ENCODE results near the gene CEP70. TPM values are rescaled to one million over a fixed set of nuclear protein-coding genes. Genes with fewer than 3 reads are reported as not detected.
"Not testable (repeated sequence)": the region's sequence is repeated elsewhere in the genome, so short reads cannot be mapped to it uniquely, and the experiment has no call there.

CEP70 gene
- total RNA-seq, 2 experiments from 2014 or later: 14.5 to 15.9 TPM

DNA sequence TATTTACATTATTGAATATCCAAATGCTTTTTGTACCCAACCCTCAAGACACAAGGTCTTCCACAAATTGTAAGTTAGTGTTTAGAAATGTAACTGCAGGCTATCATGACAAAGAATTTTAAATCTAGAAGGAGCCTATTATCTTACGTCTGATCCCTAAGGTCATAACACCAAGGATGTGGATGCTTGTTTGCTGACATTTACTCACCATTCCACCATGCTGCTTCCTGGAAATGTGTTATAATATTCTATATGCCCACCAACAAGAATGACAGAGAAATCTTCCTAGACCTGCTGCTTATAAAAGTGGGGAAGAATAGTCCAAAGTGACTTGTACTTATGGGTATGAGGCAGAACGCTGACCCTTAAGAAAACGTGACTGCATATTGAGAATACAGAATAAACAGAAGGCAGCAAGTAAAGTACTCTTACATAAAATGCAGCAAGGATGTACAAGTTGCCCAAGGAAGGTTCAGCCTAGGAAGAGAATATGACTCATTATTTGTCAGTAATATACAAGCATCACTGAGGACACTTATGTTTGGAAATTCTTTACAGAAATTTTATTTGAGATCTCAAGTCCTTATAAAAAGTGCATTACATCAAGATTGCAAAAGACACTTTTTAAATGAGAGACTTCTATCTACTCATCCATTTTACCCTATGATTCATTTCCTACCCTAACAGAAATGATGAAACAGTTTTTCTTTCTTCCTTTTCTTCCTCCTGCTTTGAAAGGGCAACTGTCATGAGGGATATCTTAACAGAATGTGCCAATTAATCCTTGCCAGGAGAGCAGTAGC is 100.1 kb downstream of the CEP70 start:
- Mint-ChIP-seq H3K4me1 (peaks cover 6% of the 10 kb centered on the region), H3K27ac (no peak overlapping the region), H3K27me3 (no peaks in the 10 kb centered on the region), H3K36me3 (ENCODE audit: low read depth) (peaks cover 8% of the 10 kb centered on the region), H3K4me3 (no peak overlapping the region), H3K9me3 (peaks cover 5% of the 10 kb centered on the region)
- ChIA-PET CTCF (no interaction called here), POLR2A (no interaction called here)
- DNase-seq: no peak

DNA sequence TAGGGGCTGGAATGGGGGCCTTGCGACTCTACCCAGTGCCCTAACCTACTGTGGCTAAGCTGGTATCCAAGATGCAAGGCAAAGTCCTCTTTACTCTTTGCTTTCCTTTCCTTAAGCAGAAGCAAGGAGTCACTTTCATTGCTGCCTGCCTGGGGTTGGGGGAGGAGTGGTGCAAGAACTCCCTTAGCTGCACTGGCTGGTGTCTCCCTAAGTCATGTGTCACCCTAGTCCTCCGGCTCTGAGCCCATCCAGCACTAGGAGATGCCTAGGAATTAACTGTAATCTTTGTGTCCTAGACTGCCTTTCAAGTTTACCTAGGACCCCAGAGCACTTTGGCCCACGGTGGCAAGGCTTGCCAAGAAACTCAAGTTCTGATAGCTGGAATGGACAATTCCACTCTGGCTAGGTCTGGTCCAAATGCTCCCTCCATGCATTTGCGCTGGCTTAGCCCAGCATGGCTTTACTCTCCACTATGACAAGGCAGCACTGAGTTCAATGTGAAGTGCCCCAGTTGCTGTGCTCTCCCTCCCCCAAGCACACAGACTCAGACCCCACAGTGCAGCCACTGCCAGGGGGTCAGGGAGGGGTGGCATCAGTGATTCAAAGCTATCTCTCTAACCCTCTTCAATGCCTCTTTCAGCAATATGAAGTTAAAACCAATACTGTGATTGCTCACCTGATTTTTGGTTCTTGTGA is 100.9 kb downstream of the CEP70 start:
- CTCF ChIA-PET: no interaction called here

DNA sequence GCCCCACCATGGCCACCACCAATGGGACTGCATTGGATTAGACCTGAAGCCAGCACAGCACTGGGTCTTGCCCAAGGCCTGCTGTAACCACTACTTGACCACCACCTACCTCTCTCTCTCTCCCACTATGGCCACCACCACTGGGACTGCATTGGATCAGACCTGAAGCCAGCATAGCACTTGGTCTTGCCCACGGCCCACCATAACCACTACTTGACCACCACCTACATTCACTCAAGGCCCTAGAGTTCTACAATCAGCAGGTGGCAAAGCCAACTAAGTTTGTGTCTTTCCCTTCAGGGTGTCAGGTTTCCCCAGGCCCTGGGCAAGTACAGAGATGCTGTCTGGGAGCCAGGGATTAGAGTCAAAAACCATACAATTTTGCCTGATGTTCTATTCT is 102.1 kb downstream of the CEP70 start:
- Mint-ChIP-seq H3K27me3 (no peaks in the 10 kb centered on the region), H3K4me1 (peaks cover 6% of the 10 kb centered on the region), H3K9me3 (peaks cover 18% of the 10 kb centered on the region), H3K4me3 (no peak overlapping the region), H3K36me3 (ENCODE audit: low read depth) (peaks cover 11% of the 10 kb centered on the region), H3K27ac (no peak overlapping the region)
- ChIA-PET POLR2A (no interaction called here), CTCF (no interaction called here)
- DNase-seq: no peak

More for the DNA sequence above, 100.9 kb downstream of the CEP70 start:
- no peak overlapping the region for H3K27ac Mint-ChIP-seq
- H3K9me3 Mint-ChIP-seq: peaks cover 8% of the 10 kb centered on the region
- H3K27me3 Mint-ChIP-seq: no peaks in the 10 kb centered on the region
- H3K36me3 Mint-ChIP-seq (ENCODE audit: low read depth): peaks cover 11% of the 10 kb centered on the region
- H3K4me3 Mint-ChIP-seq: no peak overlapping the region
- DNase-seq: no peak
- H3K4me1 Mint-ChIP-seq: peaks cover 6% of the 10 kb centered on the region
- POLR2A ChIA-PET: interaction anchor here (0.7 kb wide), 1 partner anchor 12 kb away, joined by 3 read pairs; no protein-coding TSS in a partner anchor

DNA sequence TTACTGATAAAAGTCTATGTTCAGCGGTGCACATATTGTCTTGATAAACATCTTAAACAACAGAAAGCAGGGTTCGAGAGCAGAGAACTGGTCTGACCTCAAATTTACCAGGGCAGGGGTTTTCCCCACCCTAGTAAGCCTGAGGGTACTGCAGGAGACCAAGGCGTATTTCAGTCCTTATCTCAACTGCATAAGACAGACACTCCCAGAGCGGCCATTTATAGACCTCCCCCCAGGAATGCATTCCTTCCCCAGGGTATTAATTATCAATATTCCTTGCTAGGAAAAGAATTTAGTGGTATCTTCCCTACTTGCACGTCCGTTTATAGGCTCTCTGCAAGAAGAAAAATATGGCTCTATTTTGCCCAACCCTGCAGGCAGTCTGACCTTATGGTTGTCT is 107.5 kb downstream of the CEP70 start:
- H3K27ac Mint-ChIP-seq, H3K27me3 Mint-ChIP-seq, H3K4me3 Mint-ChIP-seq, DNase-seq, POLR2A ChIA-PET, H3K4me1 Mint-ChIP-seq: not testable (repeated sequence)
- Mint-ChIP-seq H3K9me3 (peaks cover 32% of the 10 kb centered on the region), H3K36me3 (ENCODE audit: low read depth) (peaks cover 13% of the 10 kb centered on the region)
- CTCF ChIA-PET: interaction anchor here (1.7 kb wide), 1 partner anchor 429 kb away, joined by 4 read pairs; no protein-coding TSS in a partner anchor

DNA sequence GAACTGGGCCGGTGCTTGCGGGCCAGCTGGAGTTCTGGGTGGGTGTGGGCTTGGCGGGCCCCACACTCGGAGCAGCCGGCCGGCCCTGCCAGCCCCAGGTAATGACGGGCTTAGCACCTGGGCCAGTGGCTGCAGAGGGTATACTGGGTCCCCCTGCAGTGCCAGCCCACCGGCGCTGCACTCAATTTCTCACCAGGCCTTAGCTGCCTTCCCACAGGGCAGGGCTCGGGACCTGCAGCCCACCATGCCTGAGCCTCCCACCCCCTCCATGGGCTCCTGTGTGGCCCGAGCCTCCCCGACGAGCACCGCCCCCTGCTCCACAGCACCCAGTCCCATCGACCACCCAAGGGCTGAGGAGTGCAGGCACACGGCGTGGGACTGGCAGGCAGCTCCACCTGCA is 109.4 kb downstream of the CEP70 start:
- H3K36me3 Mint-ChIP-seq (ENCODE audit: low read depth): peaks cover 13% of the 10 kb centered on the region
- peaks cover 31% of the 10 kb centered on the region for H3K9me3 Mint-ChIP-seq
- H3K4me3 Mint-ChIP-seq, H3K27ac Mint-ChIP-seq, H3K27me3 Mint-ChIP-seq, H3K4me1 Mint-ChIP-seq, POLR2A ChIA-PET, DNase-seq: not testable (repeated sequence)
- CTCF ChIA-PET: interaction anchor here (1.7 kb wide), 1 partner anchor 431 kb away, joined by 4 read pairs; no protein-coding TSS in a partner anchor

DNA sequence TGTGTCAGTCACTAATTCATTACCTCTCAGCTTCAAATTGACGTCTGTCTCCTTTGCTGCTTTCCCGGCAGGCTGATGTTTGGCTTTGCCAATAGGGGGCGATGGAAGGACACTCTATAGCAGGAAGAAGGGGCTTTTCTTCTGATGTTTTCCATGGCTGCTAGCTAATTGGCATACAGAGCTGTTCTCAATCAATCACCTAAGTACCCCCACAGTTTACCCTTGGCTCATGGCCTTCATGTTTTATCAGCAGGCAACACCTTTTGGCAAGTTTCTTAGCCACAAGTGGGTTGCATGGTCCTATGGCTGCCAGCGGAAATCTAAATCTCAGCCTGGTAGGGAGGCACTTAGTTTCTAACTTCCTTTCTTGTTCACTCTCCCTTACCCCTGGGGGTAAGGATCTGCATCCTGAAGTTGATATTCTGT is 114.6 kb downstream of the CEP70 start:
- H3K36me3 Mint-ChIP-seq (ENCODE audit: low read depth): no peaks in the 10 kb centered on the region
- H3K27me3 Mint-ChIP-seq: peaks cover 11% of the 10 kb centered on the region
- ChIA-PET POLR2A (interaction anchor here (0.6 kb wide), 1 partner anchor 375 kb away, joined by 3 read pairs; no protein-coding TSS in a partner anchor), CTCF (interaction anchor here (0.6 to 2.1 kb wide), 7 partner anchors 9 to 475 kb away, joined by 3 to 9 read pairs (median 3); no protein-coding TSS in a partner anchor)
- H3K9me3 Mint-ChIP-seq: no peaks in the 10 kb centered on the region
- DNase-seq: peak; percentile 63
- no peaks in the 10 kb centered on the region for H3K4me1 Mint-ChIP-seq
- H3K4me3 Mint-ChIP-seq: no peak overlapping the region
- no peak overlapping the region for H3K27ac Mint-ChIP-seq

DNA sequence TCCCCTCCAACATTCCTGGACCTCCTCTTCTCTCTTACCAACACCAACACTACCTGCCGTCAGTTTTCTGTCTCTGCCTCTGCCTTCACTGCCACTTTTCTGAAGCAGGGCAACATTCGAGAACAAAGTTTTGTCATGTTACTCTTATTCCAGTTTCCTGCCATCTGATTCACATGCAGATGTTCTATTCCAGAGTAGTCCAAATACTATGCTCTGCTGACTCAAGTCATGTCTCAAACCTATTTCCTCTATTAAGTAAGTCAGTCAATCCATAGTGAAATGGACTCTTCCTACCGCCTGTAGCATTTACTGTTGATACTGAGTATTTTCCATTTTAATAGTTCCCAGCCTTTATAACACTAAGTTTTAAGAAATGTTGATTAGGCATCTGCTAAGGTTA is 116.3 kb downstream of the CEP70 start:
- Mint-ChIP-seq H3K4me1 (no peaks in the 10 kb centered on the region), H3K27ac (no peak overlapping the region), H3K4me3 (no peak overlapping the region), H3K9me3 (no peaks in the 10 kb centered on the region), H3K27me3 (peaks cover 11% of the 10 kb centered on the region), H3K36me3 (ENCODE audit: low read depth) (no peaks in the 10 kb centered on the region)
- ChIA-PET POLR2A (no interaction called here), CTCF (interaction anchor here (2.1 kb wide), 1 partner anchor 117 kb away, joined by 5 read pairs; no protein-coding TSS in a partner anchor)
- DNase-seq: no peak

DNA sequence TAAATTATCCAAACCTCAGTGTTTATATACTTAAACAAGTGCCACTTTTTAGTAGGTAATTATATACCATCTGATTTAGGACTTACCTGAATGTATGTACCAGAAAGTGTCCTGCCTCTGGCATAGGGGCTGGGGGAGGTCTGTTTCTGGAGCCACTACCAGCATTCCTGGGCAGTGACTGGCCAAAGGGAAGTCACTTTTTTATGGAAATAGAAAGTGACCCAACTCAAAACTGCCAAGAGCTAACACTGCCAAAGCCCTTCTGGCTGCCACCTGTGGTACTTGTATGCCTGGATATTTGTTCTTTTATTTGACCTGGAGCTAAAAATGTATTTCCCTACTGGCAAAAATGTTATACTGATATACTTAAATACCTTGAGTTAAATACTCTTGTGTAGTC is 116.9 kb downstream of the CEP70 start:
- ChIA-PET CTCF (interaction anchor here (2.1 kb wide), 1 partner anchor 117 kb away, joined by 5 read pairs; no protein-coding TSS in a partner anchor), POLR2A (no interaction called here)
- H3K36me3 Mint-ChIP-seq (ENCODE audit: low read depth): no peaks in the 10 kb centered on the region
- no peaks in the 10 kb centered on the region for H3K9me3 Mint-ChIP-seq
- H3K27ac Mint-ChIP-seq: no peak overlapping the region
- no peaks in the 10 kb centered on the region for H3K4me1 Mint-ChIP-seq
- H3K4me3 Mint-ChIP-seq: no peak overlapping the region
- DNase-seq: no peak
- H3K27me3 Mint-ChIP-seq: peaks cover 10% of the 10 kb centered on the region

DNA sequence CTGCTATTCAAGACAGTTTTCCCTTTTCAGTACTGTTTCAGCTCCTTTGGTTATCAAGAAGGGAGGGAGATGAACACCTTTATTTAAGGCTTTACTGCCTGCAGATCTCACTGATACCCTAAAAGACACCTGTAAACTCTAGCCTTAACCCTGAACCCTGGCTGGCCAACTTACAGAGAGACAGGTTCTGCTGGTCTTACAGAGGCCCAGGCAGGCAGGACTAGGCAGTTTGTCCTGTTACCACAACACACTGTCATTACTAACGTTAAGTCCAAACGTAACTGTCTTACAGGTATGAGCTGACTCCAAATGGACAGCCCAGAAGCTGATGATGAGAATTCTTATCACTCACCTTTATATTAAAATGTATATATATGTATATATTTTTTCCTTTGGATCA is 117.5 kb downstream of the CEP70 start:
- H3K4me3 Mint-ChIP-seq: no peak overlapping the region
- DNase-seq: no peak
- no peaks in the 10 kb centered on the region for H3K4me1 Mint-ChIP-seq
- CTCF ChIA-PET: interaction anchor here (0.6 kb wide), 1 partner anchor 223 kb away, joined by 3 read pairs; no protein-coding TSS in a partner anchor
- no peaks in the 10 kb centered on the region for H3K9me3 Mint-ChIP-seq
- H3K27ac Mint-ChIP-seq: no peak overlapping the region
- H3K36me3 Mint-ChIP-seq (ENCODE audit: low read depth): no peaks in the 10 kb centered on the region
- POLR2A ChIA-PET: no interaction called here
- H3K27me3 Mint-ChIP-seq: peaks cover 10% of the 10 kb centered on the region

DNA sequence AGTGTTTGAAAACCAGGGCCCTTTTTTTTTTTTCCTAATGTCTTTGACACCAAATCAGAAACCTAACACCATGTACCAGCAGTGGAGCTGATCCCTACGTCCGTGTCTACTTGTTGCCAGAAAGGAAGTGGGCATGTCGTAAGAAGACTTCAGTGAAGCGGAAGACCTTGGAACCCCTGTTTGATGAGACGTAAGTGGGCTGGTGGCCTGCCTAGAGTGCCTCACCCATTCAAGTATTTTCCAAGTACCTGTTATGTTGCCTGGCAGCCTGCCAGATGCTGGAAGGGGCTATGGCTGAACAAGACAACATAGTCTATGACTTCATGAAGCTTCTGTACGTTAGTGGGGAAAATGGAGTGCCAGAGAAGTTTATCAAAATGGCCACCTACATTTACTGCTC is 119.9 kb downstream of the CEP70 start:
- Mint-ChIP-seq H3K9me3 (no peaks in the 10 kb centered on the region), H3K27ac (no peak overlapping the region), H3K4me3 (no peak overlapping the region), H3K4me1 (no peaks in the 10 kb centered on the region), H3K27me3 (peaks cover 7% of the 10 kb centered on the region), H3K36me3 (ENCODE audit: low read depth) (no peaks in the 10 kb centered on the region)
- ChIA-PET POLR2A (no interaction called here), CTCF (no interaction called here)
- no peak for DNase-seq

DNA sequence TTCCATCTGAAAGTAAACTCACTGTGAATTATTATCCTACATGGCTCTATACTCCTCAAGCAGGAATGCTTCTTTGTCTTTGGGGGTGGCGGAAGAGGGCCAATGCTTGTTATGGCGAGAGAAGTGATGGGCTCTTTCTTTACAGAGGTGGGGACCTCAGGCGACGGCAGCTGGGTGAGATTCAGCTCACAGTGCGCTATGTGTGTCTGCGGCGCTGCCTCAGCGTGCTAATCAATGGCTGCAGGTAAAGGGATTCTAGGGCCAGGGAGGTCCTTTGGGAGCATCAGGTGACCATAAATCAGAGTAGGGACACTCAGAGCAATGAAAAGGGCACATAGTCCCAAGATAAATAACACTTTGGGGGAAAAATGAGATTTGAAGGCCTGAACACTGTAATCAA is 120.7 kb downstream of the CEP70 start:
- ChIA-PET POLR2A (no interaction called here), CTCF (no interaction called here)
- H3K27ac Mint-ChIP-seq: no peak overlapping the region

DNA sequence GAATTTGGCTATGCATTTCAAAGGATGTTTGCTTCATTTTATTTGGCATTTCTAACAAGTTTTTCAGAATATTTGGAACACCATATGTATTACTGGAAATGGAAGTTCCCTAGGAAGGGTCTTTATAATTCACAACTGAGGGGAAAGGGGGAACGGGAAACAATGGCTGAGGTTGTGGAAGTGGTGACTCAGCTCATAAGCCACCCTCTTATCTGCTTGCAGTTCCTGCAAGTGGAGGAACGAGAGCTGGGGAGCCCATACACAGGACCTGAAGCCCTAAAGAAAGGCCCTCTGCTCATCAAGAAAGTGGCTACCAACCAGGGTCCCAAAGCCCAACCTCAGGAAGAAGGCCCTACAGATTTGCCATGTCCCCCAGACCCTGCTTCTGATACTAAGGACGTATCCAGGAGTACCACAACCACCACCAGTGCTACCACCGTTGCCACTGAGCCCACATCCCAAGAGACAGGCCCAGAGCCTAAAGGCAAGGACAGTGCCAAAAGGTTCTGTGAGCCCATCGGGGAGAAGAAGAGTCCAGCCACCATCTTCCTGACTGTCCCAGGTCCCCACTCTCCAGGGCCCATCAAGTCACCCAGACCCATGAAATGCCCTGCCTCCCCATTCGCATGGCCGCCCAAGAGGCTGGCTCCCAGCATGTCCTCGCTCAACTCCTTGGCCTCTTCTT is 121.8 kb downstream of the CEP70 start:
- ChIA-PET POLR2A (no interaction called here), CTCF (interaction anchor here (1.4 kb wide), 1 partner anchor 15 kb away, joined by 4 read pairs; no protein-coding TSS in a partner anchor)
- DNase-seq: no peak
- Mint-ChIP-seq H3K9me3 (no peaks in the 10 kb centered on the region), H3K4me3 (no peak overlapping the region), H3K27ac (no peak overlapping the region), H3K27me3 (peaks cover 15% of the 10 kb centered on the region), H3K36me3 (ENCODE audit: low read depth) (no peaks in the 10 kb centered on the region), H3K4me1 (no peaks in the 10 kb centered on the region)

More for the DNA sequence above, 120.7 kb downstream of the CEP70 start:
- Mint-ChIP-seq H3K27me3 (peaks cover 11% of the 10 kb centered on the region), H3K4me3 (no peak overlapping the region), H3K4me1 (no peaks in the 10 kb centered on the region), H3K9me3 (no peaks in the 10 kb centered on the region), H3K36me3 (ENCODE audit: low read depth) (no peaks in the 10 kb centered on the region)
- no peak for DNase-seq

DNA sequence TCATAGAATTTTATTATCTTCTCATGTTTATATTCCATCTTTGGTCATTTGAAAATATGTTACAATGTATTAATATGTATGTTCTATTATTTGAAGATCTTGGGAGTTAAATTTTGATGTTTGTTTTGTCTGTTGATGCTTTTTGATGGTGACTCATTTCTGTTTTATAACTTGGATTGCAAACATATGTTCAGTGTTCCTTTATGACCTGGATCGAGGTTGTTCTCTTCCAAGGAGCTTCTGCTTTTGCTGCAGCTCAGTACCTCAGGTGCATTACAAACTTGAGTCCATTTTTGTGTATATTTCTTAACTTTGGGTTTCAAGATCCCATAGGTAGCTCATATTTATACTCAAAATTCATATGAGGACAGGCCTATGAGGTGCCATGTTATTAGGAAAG is 122.6 kb downstream of the CEP70 start:
- no peak for DNase-seq
- POLR2A ChIA-PET: no interaction called here

More for the DNA sequence above, 122.6 kb downstream of the CEP70 start:
- no peak overlapping the region for H3K27ac Mint-ChIP-seq
- H3K4me1 Mint-ChIP-seq: no peaks in the 10 kb centered on the region
- H3K9me3 Mint-ChIP-seq: no peaks in the 10 kb centered on the region
- CTCF ChIA-PET: interaction anchor here (1.4 kb wide), 1 partner anchor 14 kb away, joined by 4 read pairs; no protein-coding TSS in a partner anchor
- H3K27me3 Mint-ChIP-seq: peaks cover 17% of the 10 kb centered on the region
- no peaks in the 10 kb centered on the region for H3K36me3 Mint-ChIP-seq (ENCODE audit: low read depth)
- no peak overlapping the region for H3K4me3 Mint-ChIP-seq

Measured in activated CD4-positive, alpha-beta T cell treated with anti-CD3 and anti-CD28 coated beads, Interleukin-2, amount 10 ng/mL, durations not matched to agents 7 days and 5 days (primary cell).